ENCODE data around the gene ICAM1.

The ICAM1 gene

DNA sequence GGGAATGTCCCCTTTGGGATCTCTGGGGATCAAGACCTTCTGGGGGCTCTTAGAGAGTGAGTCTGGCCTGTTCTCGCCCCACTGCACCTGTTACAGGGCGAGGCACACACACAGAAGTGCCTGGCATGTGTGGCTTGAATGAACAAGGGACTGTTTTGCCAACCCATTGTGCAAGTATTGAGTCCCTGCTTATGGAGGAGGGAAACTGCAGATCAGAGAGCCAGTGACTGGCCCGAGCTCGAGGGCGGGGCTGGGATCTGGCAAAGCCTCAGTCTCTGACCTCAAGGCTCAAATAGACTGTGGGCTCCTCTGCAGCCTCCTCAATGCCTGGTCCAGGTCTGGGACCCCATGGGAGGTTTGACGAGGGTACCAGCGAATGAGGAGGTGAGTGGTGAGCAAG lies 56.9 kb downstream of the ICAM1 start:
- no peaks in the 10 kb centered on the region for H3K27me3 ChIP-seq (replicated peaks)
- no peak for DNase-seq
- peaks cover 64% of the 10 kb centered on the region for H3K36me3 ChIP-seq (replicated peaks)
- no peak overlapping the region for H3K27ac ChIP-seq
- in situ Hi-C loops (cut with HindIII; ENCODE audit: low pct_ligation_motif_present, low sequenced_read_pairs) = no loop called here
- TF ChIP-seq, protein P1, sequence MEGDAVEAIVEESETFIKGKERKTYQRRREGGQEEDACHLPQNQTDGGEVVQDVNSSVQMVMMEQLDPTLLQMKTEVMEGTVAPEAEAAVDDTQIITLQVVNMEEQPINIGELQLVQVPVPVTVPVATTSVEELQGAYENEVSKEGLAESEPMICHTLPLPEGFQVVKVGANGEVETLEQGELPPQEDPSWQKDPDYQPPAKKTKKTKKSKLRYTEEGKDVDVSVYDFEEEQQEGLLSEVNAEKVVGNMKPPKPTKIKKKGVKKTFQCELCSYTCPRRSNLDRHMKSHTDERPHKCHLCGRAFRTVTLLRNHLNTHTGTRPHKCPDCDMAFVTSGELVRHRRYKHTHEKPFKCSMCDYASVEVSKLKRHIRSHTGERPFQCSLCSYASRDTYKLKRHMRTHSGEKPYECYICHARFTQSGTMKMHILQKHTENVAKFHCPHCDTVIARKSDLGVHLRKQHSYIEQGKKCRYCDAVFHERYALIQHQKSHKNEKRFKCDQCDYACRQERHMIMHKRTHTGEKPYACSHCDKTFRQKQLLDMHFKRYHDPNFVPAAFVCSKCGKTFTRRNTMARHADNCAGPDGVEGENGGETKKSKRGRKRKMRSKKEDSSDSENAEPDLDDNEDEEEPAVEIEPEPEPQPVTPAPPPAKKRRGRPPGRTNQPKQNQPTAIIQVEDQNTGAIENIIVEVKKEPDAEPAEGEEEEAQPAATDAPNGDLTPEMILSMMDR (IDR thresholded peaks at IDR 0.05; ENCODE audit: low read depth, low read length, missing control alignments) = no peak
- no peak overlapping the region for H3K4me3 ChIP-seq (ENCODE audit: low read depth, low read length)

DNA sequence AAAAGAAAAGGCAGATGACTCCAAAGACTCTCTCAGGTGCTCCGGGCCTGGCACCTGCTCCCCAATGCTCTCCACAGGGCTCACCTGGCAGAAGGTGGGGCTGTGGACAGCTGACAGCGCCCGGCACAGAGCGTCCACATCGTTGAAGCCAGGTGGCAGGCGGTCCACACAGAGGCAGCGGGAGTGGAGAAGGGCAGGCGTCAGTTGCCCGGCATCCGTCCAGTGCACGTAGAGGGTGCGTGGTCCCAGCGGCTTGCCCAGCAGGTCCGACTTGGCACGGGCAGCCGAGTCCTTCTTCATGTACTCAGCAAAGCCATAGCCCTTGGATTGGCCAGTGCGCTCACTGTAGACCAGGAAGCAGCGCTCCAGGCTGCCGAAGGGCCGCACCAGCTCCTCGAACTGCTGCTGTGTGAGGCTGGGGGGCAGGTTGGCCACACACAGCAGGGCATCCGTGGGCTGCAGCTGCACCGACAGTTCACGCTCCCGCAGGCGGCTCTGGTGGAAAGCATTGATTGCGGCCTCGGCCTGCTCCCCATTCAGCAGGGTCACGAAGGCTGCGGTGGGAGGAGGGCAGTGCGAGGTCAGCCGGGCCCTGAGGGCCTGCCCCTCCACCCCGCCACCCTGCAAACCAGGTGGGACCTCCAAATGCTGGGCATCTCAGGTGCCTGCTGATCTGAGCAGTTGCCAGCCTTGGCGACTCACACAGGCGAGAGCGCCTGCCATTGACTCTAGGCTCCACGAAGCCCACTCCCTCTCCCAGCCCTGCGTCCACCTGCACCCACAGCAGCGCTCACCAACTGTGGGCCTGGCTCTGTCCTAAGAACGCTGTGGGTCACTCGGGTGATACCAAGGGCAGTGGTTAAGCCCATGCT lies 57.9 kb downstream of the ICAM1 start:
- TF ChIP-seq, protein P1 (IDR thresholded peaks at IDR 0.05; ENCODE audit: low read depth, low read length, missing control alignments) = no peak
- in situ Hi-C loops (cut with HindIII; ENCODE audit: low pct_ligation_motif_present, low sequenced_read_pairs) = no loop called here
- no peak for DNase-seq
- H3K4me3 ChIP-seq (ENCODE audit: low read depth, low read length) = no peak overlapping the region
- peaks cover 54% of the 10 kb centered on the region for H3K36me3 ChIP-seq (replicated peaks)
- no peaks in the 10 kb centered on the region for H3K27me3 ChIP-seq (replicated peaks)
- no peak overlapping the region for H3K27ac ChIP-seq

DNA sequence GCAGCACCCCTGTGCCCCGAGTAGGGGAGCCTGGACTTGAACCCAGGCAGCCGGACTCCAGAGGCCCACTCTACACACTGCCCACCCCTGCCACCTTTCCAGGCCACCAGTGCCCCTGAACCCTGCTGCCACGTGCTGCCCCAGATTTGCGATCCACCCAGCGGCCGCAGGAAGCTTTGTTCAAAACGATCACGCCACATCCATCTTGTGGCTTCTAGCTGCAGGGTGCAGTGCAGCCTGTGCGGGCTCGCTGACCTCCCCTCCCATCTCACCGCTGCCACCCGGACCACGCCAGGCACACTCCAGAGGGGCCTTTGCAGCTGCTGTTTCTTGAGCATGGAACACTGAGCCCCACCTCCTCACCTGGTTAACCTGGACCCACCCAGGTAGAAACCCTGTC lies 58.6 kb downstream of the ICAM1 start:
- Histone ChIP-seq H3K4me3 (ENCODE audit: low read depth, low read length) (no peak overlapping the region), H3K36me3 (replicated peaks) (peaks cover 48% of the 10 kb centered on the region), H3K27me3 (replicated peaks) (no peaks in the 10 kb centered on the region), H3K27ac (no peak overlapping the region)
- in situ Hi-C loops (cut with HindIII; ENCODE audit: low pct_ligation_motif_present, low sequenced_read_pairs) = no loop called here
- TF ChIP-seq, protein P1 (IDR thresholded peaks at IDR 0.05; ENCODE audit: low read depth, low read length, missing control alignments) = no peak
- DNase-seq = no peak

DNA sequence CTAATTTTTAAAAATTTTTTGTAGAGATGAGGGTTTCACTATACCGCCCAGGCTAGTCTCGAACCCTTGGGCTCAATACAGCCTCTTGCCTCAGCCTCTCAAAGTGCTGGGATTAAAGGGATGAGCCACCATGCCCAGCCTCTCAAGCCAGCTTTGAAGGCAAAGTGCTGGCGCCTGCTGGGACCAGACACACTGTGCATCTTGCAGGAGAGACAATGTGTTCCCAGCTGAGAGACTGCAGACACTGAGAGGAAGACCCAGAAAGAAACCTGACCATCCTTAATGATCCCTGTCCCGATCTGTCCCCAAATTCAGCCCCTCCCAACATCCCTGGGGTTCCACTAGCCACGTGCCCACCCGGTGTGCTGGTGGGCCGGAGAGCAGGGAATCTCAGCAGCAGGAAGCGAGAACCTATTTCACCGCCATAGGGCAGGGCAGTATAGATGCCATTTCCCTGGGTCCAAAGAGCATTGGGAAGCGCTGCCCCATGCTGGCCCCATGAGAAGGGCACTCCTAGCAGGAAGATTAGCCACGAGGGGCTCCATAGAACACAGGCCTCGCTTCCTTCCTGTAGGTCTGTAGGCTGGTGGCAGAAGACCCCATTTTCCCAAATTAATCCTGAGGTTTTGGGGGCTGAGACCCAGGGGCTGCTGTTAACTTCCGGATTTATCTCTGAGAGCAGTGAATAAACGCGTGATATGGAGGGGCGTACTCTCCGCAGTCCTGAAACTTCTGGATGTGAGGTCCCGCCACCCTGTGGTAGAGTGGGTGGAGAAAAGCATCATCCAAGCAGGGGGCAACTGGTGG lies 61.4 kb downstream of the ICAM1 start:
- no peaks in the 10 kb centered on the region for H3K27me3 ChIP-seq (replicated peaks)
- in situ Hi-C loops (cut with HindIII; ENCODE audit: low pct_ligation_motif_present, low sequenced_read_pairs) = no loop called here
- peak overlapping the region; percentile 93 for H3K27ac ChIP-seq
- TF ChIP-seq, protein P1 (IDR thresholded peaks at IDR 0.05; ENCODE audit: low read depth, low read length, missing control alignments) = peak; percentile 31
- no peak for DNase-seq
- peaks cover 24% of the 10 kb centered on the region for H3K36me3 ChIP-seq (replicated peaks)
- H3K4me3 ChIP-seq (ENCODE audit: low read depth, low read length) = peak overlapping the region; percentile 88

DNA sequence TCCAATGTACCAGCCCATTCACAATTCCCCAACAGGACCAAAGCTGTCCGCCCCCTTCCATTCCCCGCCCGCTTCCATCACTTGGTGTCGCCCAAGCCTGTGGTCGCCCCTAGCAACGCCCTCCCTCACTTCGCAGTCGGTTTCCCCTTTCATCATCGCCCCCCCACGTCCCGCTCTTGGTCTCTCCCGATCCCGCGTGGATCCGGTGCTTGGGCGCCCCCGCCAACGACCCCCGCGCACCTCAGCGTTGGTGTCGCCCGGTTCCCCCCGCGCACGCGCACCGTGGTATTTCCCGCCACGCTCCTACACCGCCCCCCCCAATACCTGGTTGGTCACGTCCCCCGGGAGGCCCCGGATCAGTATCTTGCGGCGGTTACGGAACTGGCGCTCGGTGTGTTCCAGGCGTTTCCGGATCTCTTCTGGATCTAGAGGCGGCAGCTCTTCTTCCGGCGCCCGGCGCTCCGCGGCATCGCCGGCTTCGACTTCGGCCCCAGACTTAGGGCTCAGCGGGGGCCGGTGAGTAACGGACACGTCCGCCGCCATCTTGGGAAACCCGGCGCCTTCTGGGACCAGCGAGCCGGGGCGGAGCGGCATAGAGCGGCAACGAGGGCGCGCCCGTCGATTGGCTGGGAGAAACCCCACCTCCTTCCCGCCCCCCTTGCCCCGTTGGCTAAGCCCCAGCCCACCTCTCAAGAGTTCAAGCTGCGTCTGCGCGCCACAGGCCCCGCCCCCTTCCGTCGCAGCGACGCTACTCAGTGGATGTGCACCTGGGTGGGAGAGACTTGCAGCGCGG lies 62.2 kb downstream of the ICAM1 start, which contains the start of gene RAVER1:
Gene RAVER1, minus strand, starts transcription at position 565 of the 793 bp plus-strand sequence. Its CDS starts 22 bp downstream, at position 543.
- peak; percentile 96 for DNase-seq
- Histone ChIP-seq H3K27ac (peak within 1 kb of the TSS; percentile 93), H3K27me3 (replicated peaks) (no peaks in the 10 kb centered on the region), H3K4me3 (ENCODE audit: low read depth, low read length) (peak within 1 kb of the TSS; percentile 88), H3K36me3 (replicated peaks) (peaks cover 17% of the 10 kb centered on the region)
- TF ChIP-seq, protein P1 (IDR thresholded peaks at IDR 0.05; ENCODE audit: low read depth, low read length, missing control alignments) = no peak
- in situ Hi-C loops (cut with HindIII; ENCODE audit: low pct_ligation_motif_present, low sequenced_read_pairs) = no loop called here
